NCI-H510A treated with DMSO at 0.1 percent for 48 hours (cell line): Measurements from ENCODE around the gene PDZK1IP1.

Experiments
- DNase-seq: peaks from one replicate; lab custom pipeline; 2025; lab: John Stamatoyannopoulos, UW

Gene PDZK1IP1

DNA sequence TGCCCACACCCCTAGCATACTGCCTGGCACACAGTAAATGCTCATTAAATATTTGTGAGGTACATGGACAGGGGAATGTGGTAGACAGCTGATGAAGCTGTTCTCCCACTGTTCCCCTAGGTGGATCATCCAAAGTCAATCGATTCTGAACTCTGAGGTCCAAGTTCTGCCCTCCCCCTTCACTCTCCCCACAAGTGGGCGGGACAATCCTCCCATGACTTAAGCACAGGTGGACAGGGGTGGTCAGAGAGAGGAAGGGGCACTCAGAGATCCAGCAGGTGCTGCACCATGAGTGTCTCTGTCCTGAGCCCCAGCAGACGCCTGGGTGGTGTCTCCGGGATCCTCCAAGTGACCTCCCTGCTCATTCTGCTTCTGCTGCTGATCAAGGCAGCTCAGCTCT lies 52.6 kb downstream of the PDZK1IP1 start, which contains the start of gene CYP4A22:
CYP4A22 (plus strand) TSS at position 244 of the 400 bp plus-strand sequence; CDS start at position 289, 45 bp downstream.
- no peak for DNase-seq
